Measurements from ENCODE around the gene RPS29. TPM values are rescaled to one million over a fixed set of nuclear protein-coding genes. Genes with fewer than 3 reads are reported as not detected.
A peak's percentile ranks its signal among the peaks of the same experiment; 100 is the strongest.

The RPS29 gene
- total and polyA plus RNA-seq, 2 of the 13 experiments (the other 11 are each of a cell fraction or from before 2014, with no cell fraction given): 4,303 to 8,215 TPM

- TF ChIP-seq, protein P1, sequence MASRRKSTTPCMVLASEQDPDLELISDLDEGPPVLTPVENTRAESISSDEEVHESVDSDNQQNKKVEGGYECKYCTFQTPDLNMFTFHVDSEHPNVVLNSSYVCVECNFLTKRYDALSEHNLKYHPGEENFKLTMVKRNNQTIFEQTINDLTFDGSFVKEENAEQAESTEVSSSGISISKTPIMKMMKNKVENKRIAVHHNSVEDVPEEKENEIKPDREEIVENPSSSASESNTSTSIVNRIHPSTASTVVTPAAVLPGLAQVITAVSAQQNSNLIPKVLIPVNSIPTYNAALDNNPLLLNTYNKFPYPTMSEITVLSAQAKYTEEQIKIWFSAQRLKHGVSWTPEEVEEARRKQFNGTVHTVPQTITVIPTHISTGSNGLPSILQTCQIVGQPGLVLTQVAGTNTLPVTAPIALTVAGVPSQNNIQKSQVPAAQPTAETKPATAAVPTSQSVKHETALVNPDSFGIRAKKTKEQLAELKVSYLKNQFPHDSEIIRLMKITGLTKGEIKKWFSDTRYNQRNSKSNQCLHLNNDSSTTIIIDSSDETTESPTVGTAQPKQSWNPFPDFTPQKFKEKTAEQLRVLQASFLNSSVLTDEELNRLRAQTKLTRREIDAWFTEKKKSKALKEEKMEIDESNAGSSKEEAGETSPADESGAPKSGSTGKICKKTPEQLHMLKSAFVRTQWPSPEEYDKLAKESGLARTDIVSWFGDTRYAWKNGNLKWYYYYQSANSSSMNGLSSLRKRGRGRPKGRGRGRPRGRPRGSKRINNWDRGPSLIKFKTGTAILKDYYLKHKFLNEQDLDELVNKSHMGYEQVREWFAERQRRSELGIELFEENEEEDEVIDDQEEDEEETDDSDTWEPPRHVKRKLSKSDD (CRISPR knock-in tag; IDR thresholded peaks at IDR 0.05; ENCODE audit: low read depth): peak; percentile 86; the same call in 1 of the 2 replicates
- TF ChIP-seq DPF2 (CRISPR knock-in tag; IDR thresholded peaks at IDR 0.05; ENCODE audit: borderline replicate concordance, low read depth) (peak; percentile 44; the same call in 1 of the 2 replicates), MNT (IDR thresholded peaks at IDR 0.05) (peak; percentile 69), NFIB (CRISPR knock-in tag; IDR thresholded peaks at IDR 0.05; ENCODE audit: borderline replicate concordance) (no peak), ZNF749 (CRISPR knock-in tag; IDR thresholded peaks at IDR 0.05; ENCODE audit: borderline replicate concordance) (peak; percentile 67), YEATS4 (CRISPR knock-in tag; IDR thresholded peaks at IDR 0.05; ENCODE audit: borderline replicate concordance) (peak; percentile 61), POGZ (CRISPR knock-in tag; IDR thresholded peaks at IDR 0.05) (peak; percentile 83), NAIF1 (CRISPR knock-in tag; IDR thresholded peaks at IDR 0.05; ENCODE audit: borderline replicate concordance) (peak; percentile 95), ZIK1 (CRISPR knock-in tag; IDR thresholded peaks at IDR 0.05; ENCODE audit: borderline replicate concordance, low read depth) (peak; percentile 73; the same call in 1 of the 2 replicates)
- TF ChIP-seq, protein P2, sequence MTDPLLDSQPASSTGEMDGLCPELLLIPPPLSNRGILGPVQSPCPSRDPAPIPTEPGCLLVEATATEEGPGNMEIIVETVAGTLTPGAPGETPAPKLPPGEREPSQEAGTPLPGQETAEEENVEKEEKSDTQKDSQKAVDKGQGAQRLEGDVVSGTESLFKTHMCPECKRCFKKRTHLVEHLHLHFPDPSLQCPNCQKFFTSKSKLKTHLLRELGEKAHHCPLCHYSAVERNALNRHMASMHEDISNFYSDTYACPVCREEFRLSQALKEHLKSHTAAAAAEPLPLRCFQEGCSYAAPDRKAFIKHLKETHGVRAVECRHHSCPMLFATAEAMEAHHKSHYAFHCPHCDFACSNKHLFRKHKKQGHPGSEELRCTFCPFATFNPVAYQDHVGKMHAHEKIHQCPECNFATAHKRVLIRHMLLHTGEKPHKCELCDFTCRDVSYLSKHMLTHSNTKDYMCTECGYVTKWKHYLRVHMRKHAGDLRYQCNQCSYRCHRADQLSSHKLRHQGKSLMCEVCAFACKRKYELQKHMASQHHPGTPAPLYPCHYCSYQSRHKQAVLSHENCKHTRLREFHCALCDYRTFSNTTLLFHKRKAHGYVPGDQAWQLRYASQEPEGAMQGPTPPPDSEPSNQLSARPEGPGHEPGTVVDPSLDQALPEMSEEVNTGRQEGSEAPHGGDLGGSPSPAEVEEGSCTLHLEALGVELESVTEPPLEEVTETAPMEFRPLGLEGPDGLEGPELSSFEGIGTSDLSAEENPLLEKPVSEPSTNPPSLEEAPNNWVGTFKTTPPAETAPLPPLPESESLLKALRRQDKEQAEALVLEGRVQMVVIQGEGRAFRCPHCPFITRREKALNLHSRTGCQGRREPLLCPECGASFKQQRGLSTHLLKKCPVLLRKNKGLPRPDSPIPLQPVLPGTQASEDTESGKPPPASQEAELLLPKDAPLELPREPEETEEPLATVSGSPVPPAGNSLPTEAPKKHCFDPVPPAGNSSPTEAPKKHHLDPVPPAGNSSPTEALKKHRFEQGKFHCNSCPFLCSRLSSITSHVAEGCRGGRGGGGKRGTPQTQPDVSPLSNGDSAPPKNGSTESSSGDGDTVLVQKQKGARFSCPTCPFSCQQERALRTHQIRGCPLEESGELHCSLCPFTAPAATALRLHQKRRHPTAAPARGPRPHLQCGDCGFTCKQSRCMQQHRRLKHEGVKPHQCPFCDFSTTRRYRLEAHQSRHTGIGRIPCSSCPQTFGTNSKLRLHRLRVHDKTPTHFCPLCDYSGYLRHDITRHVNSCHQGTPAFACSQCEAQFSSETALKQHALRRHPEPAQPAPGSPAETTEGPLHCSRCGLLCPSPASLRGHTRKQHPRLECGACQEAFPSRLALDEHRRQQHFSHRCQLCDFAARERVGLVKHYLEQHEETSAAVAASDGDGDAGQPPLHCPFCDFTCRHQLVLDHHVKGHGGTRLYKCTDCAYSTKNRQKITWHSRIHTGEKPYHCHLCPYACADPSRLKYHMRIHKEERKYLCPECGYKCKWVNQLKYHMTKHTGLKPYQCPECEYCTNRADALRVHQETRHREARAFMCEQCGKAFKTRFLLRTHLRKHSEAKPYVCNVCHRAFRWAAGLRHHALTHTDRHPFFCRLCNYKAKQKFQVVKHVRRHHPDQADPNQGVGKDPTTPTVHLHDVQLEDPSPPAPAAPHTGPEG (CRISPR knock-in tag; IDR thresholded peaks at IDR 0.05): peak; percentile 72; the same call in 1 of the 2 replicates
- TF ChIP-seq, protein P3, sequence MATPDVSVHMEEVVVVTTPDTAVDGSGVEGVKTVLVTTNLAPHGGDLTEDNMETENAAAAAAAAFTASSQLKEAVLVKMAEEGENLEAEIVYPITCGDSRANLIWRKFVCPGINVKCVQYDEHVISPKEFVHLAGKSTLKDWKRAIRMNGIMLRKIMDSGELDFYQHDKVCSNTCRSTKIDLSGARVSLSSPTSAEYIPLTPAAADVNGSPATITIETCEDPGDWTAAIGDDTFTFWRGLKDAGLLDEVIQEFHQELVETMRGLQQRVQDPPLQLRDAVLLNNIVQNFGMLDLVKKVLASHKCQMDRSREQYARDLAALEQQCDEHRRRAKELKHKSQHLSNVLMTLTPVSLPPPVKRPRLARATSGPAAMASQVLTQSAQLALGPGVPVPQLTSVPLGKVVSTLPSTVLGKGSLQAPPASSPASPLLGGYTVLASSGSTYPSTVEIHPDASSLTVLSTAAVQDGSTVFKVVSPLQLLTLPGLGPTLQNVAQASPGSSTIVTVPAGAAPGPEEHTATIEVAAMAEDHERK (CRISPR knock-in tag; IDR thresholded peaks at IDR 0.05; ENCODE audit: low read depth): peak; percentile 24; the same call in 1 of the 2 replicates
- TF ChIP-seq, protein P4, sequence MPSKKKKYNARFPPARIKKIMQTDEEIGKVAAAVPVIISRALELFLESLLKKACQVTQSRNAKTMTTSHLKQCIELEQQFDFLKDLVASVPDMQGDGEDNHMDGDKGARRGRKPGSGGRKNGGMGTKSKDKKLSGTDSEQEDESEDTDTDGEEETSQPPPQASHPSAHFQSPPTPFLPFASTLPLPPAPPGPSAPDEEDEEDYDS (CRISPR knock-in tag; IDR thresholded peaks at IDR 0.05): peak; percentile 34
- TF ChIP-seq, protein P5, sequence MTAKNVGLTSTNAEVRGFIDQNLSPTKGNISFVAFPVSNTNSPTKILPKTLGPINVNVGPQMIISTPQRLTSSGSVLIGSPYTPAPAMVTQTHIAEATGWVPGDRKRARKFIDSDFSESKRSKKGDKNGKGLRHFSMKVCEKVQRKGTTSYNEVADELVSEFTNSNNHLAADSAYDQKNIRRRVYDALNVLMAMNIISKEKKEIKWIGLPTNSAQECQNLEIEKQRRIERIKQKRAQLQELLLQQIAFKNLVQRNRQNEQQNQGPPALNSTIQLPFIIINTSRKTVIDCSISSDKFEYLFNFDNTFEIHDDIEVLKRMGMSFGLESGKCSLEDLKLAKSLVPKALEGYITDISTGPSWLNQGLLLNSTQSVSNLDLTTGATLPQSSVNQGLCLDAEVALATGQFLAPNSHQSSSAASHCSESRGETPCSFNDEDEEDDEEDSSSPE (CRISPR knock-in tag; IDR thresholded peaks at IDR 0.05): peak; percentile 50
Measured at GRCh38 chr14:49633640-49634546, 47.7 kb upstream of the RPS29 start (continued).
